Measurements from ENCODE around the gene MAGI3.

MAGI3 gene

DNA sequence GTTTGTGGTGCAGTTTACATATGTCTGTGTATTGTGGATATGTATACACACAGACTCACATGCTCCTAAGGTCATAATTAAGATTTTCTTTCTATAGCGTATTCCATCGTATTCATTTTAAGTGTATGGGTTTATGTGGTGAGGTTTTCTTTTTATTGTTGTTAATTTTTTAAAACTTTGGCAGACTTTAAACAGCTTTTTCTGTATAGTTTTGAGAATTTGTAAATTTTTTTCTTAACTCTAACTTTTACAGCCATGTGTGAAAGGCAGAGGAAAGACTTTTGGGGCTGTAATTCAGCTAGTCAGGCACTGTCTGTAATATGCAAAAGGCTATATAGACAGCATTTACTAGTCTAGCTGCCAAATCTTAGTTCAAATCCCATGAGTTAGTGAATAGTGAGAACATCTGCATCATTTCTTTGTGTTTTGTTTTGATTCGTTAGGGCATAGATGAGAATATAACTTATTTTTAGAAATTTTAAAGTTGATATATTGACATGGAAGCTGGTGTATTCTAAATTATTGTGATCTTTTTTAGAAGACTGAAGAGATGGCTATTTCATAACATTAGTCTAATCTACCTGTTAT is 2.3 kb downstream of the MAGI3 start:
- no peaks in the 10 kb centered on the region for H3K9me3 ChIP-seq (ENCODE audit: insufficient read depth, low read depth, low read length)
- H3F3A ChIP-seq (ENCODE audit: low read depth), result no peaks in the 10 kb centered on the region
- H3K4me2 ChIP-seq (ENCODE audit: low read depth, low read length, poor library complexity, severe bottlenecking), result peak overlapping the region; percentile 85
- H4K20me1 ChIP-seq (ENCODE audit: insufficient read depth, low read length, poor library complexity, severe bottlenecking), result peaks cover 22% of the 10 kb centered on the region
- H3K9ac ChIP-seq (ENCODE audit: low read depth, low read length, poor library complexity, severe bottlenecking), result peak overlapping the region; percentile 17
- no peaks in the 10 kb centered on the region for H3K36me3 ChIP-seq (ENCODE audit: insufficient read depth, low read length)
- H2AFZ ChIP-seq (ENCODE audit: low read length), result no peak overlapping the region
- TF ChIP-seq EZH2phosphoT487 (IDR thresholded peaks at IDR 0.05; ENCODE audit: borderline replicate concordance), result no peak
- TF ChIP-seq, protein P1, sequence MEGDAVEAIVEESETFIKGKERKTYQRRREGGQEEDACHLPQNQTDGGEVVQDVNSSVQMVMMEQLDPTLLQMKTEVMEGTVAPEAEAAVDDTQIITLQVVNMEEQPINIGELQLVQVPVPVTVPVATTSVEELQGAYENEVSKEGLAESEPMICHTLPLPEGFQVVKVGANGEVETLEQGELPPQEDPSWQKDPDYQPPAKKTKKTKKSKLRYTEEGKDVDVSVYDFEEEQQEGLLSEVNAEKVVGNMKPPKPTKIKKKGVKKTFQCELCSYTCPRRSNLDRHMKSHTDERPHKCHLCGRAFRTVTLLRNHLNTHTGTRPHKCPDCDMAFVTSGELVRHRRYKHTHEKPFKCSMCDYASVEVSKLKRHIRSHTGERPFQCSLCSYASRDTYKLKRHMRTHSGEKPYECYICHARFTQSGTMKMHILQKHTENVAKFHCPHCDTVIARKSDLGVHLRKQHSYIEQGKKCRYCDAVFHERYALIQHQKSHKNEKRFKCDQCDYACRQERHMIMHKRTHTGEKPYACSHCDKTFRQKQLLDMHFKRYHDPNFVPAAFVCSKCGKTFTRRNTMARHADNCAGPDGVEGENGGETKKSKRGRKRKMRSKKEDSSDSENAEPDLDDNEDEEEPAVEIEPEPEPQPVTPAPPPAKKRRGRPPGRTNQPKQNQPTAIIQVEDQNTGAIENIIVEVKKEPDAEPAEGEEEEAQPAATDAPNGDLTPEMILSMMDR (conservative IDR thresholded peaks at IDR 0.05; ENCODE audit: low read length), result no peak
- no peaks in the 10 kb centered on the region for H3K27me3 ChIP-seq (ENCODE audit: insufficient read depth, low read length, poor library complexity, severe bottlenecking)
- no peaks in the 10 kb centered on the region for H3K9me2 ChIP-seq (replicated peaks; ENCODE audit: low read depth, low read length)
- peaks cover 62% of the 10 kb centered on the region for H3K79me2 ChIP-seq (ENCODE audit: insufficient read depth, low read length)
- peaks cover 56% of the 10 kb centered on the region for H3K4me1 ChIP-seq (ENCODE audit: insufficient read depth, low read length, poor library complexity, severe bottlenecking)
- peak overlapping the region; percentile 90 for H3K4me3 ChIP-seq (ENCODE audit: low read length, poor library complexity, severe bottlenecking)

DNA sequence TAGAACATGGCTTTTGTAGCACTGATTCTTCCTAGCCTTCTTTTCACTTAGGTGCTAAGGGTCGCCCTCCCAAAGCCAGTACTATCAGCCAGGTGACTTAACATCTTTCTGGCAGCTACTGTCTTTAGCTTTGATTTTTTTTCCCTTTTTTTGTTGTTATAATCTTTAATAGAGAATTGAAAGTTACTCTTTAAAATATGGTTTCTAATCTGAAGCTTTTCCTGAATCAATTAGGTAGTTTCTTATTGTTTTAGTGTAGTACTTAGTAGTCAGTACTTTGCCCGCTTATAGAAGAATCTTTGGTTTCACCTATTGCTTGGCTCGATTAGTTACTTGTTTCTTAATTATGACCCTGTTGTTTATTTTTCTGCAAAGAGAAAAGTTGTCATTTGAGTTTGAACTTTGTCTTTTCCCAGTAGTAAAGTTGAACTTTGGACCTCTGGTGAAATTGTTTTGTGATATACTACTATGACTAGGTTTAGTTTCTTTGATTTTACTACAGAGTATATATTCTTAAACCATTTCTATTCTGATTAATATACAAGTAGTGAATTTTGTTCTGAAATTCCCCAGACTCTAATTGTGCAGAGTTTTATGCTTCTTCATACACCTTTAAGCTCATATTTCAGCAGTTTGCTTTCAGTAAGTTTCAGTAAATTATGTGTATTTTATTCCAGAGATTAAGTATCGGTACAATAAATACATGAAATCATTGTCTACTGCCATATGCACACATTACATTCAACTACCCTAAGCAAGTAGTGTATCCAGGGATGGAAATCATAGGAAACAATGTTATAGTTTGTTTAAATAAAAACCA is 3.9 kb downstream of the MAGI3 start:
- Histone ChIP-seq H3K4me3 (ENCODE audit: low read length, poor library complexity, severe bottlenecking) (peak overlapping the region; percentile 90), H3K4me2 (ENCODE audit: low read depth, low read length, poor library complexity, severe bottlenecking) (peak overlapping the region; percentile 85)

DNA sequence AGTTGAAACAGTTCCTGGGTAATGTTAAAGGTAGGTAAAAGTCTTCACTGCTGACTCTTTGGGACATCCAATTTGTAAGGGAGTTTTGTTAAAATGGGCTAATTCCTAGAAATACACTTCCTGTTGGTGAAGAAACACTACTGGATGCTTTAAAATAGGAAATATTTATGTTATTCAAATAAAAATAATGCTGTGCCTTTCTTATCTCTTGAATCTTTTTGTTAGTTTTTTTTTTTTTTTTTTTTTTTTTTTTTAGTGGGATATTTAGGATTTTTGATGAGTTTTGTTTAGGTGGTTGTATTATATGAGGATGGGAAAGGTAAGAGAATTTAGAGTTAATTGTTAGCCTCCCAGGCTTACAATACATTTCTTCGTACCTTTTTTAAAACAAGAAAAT is 4.5 kb downstream of the MAGI3 start:
- Histone ChIP-seq H3K27me3 (ENCODE audit: insufficient read depth, low read length, poor library complexity, severe bottlenecking) (no peaks in the 10 kb centered on the region), H3K79me2 (ENCODE audit: insufficient read depth, low read length) (peaks cover 81% of the 10 kb centered on the region), H3K4me1 (ENCODE audit: insufficient read depth, low read length, poor library complexity, severe bottlenecking) (peaks cover 45% of the 10 kb centered on the region), H3K9ac (ENCODE audit: low read depth, low read length, poor library complexity, severe bottlenecking) (peak overlapping the region; percentile 17), H3K4me3 (ENCODE audit: low read length, poor library complexity, severe bottlenecking) (peak overlapping the region; percentile 90), H3K9me3 (ENCODE audit: insufficient read depth, low read depth, low read length) (no peaks in the 10 kb centered on the region), H3F3A (ENCODE audit: low read depth) (no peaks in the 10 kb centered on the region), H4K20me1 (ENCODE audit: insufficient read depth, low read length, poor library complexity, severe bottlenecking) (peaks cover 25% of the 10 kb centered on the region), H3K4me2 (ENCODE audit: low read depth, low read length, poor library complexity, severe bottlenecking) (peak overlapping the region; percentile 85), H3K9me2 (replicated peaks; ENCODE audit: low read depth, low read length) (no peaks in the 10 kb centered on the region), H3K36me3 (ENCODE audit: insufficient read depth, low read length) (no peaks in the 10 kb centered on the region), H2AFZ (ENCODE audit: low read length) (no peak overlapping the region)
- TF ChIP-seq, protein P1 (conservative IDR thresholded peaks at IDR 0.05; ENCODE audit: low read length), result no peak
- TF ChIP-seq EZH2phosphoT487 (IDR thresholded peaks at IDR 0.05; ENCODE audit: borderline replicate concordance), result no peak

More for the DNA sequence above, 3.9 kb downstream of the MAGI3 start:
- no peak overlapping the region for H2AFZ ChIP-seq (ENCODE audit: low read length)
- no peaks in the 10 kb centered on the region for H3K9me3 ChIP-seq (ENCODE audit: insufficient read depth, low read depth, low read length)
- H3K27me3 ChIP-seq (ENCODE audit: insufficient read depth, low read length, poor library complexity, severe bottlenecking), result no peaks in the 10 kb centered on the region
- peaks cover 50% of the 10 kb centered on the region for H3K4me1 ChIP-seq (ENCODE audit: insufficient read depth, low read length, poor library complexity, severe bottlenecking)
- peaks cover 25% of the 10 kb centered on the region for H4K20me1 ChIP-seq (ENCODE audit: insufficient read depth, low read length, poor library complexity, severe bottlenecking)
- H3K9ac ChIP-seq (ENCODE audit: low read depth, low read length, poor library complexity, severe bottlenecking), result peak overlapping the region; percentile 17
- H3F3A ChIP-seq (ENCODE audit: low read depth), result no peaks in the 10 kb centered on the region
- no peaks in the 10 kb centered on the region for H3K9me2 ChIP-seq (replicated peaks; ENCODE audit: low read depth, low read length)
- peaks cover 78% of the 10 kb centered on the region for H3K79me2 ChIP-seq (ENCODE audit: insufficient read depth, low read length)
- TF ChIP-seq, protein P1 (conservative IDR thresholded peaks at IDR 0.05; ENCODE audit: low read length), result no peak
- TF ChIP-seq EZH2phosphoT487 (IDR thresholded peaks at IDR 0.05; ENCODE audit: borderline replicate concordance), result no peak
- no peaks in the 10 kb centered on the region for H3K36me3 ChIP-seq (ENCODE audit: insufficient read depth, low read length)

Data from Loucy (cell line).